A549 (cell line): ENCODE measurements around the gene ALKAL2. TPM values are rescaled to one million over a fixed set of nuclear protein-coding genes. Genes with fewer than 3 reads are reported as not detected.

ENCODE experiments used
- ATAC-seq, 2 experiments: fragments of 200-7000 bp in 1 of 2; fragments of >200 bp in 1 of 2; cut with Nextera tagmentation in 1 of 2; cut with Tn5 transposase in 1 of 2; 3 replicates each; pipeline versions ENCODE4 v1.8.0 to v1.9.1; 2018 to 2020; ENCODE audit warnings: mild to moderate bottlenecking in 1 of 2, moderate library complexity in 1 of 2
- CTCF ChIA-PET: fragments of 300-600 bp; sonication (Branson Sonifier 250); formaldehyde crosslinking; extraction: SDS; loops from one replicate; lab custom pipeline; 2021; ENCODE audit warnings: antibody characterized with exemption, inconsistent platforms; lab: Yijun Ruan, JAX
- POLR2A ChIA-PET: fragments of 350-600 bp; formaldehyde crosslinking; extraction: SDS; loops from one replicate; lab custom pipeline; 2021; ENCODE audit warnings: antibody characterized with exemption, inconsistent platforms; lab: Yijun Ruan, JAX
- DNase-seq, 2 experiments: peaks; one replicate each; pipeline versions ENCODE4 v3.0.0 to v3.0.0-alpha.2; 2011 to 2016; ENCODE audit warnings: low read depth in 1 of 2, low spot score in 1 of 2
- FAIRE-seq: peaks from 2 replicates; lab custom pipeline; 2011; peaks lifted over from hg19 to GRCh38; lab: Jason Lieb, UNC
- H3K27ac ChIP-seq, 2 experiments: fragments of >200 bp; sonication (Bioruptor Twin); formaldehyde crosslinking; 3 replicates each; pipeline ENCODE4 v1.5.1; 2016 to 2017
- H3K4me1 ChIP-seq: fragments of >200 bp; sonication (Bioruptor Twin); formaldehyde crosslinking; 3 replicates; pipeline ENCODE4 v1.6.1; 2016
- H3K4me2 ChIP-seq: fragments of >200 bp; sonication (Bioruptor Twin); formaldehyde crosslinking; 3 replicates; pipeline ENCODE4 v1.6.1; 2016
- H3K4me3 ChIP-seq: fragments of >200 bp; sonication (Bioruptor Twin); formaldehyde crosslinking; 3 replicates; pipeline ENCODE4 v1.5.1; 2016
- H3K9me3 ChIP-seq: fragments of >200 bp; sonication (Bioruptor Twin); formaldehyde crosslinking; 3 replicates; pipeline ENCODE4 v1.6.1; 2016
- BHLHE40 ChIP-seq: IDR thresholded peaks from 2 replicates; pipeline ENCODE4 v1.6.1; 2012; ENCODE audit warnings: low read depth, low read length, inconsistent platforms
- E2F6 ChIP-seq: IDR thresholded peaks from 2 replicates; pipeline ENCODE4 v1.6.1; 2012; ENCODE audit warnings: low read depth, borderline replicate concordance
- EHMT2 ChIP-seq: fragments of 200-600 bp; sonication (generic); IDR thresholded peaks from 2 replicates; pipeline ENCODE4 v1.6.1; 2016; ENCODE audit warnings: antibody characterized with exemption, low read depth, mild to moderate bottlenecking, moderate library complexity
- ESRRA ChIP-seq: fragments of 150-350 bp; IDR thresholded peaks from 2 replicates; pipeline ENCODE4 v1.6.1; 2014; ENCODE audit warnings: mild to moderate bottlenecking, low read length, borderline replicate concordance
- GATA3 ChIP-seq: IDR thresholded peaks from 2 replicates; pipeline ENCODE4 v1.6.1; 2012; ENCODE audit warnings: borderline replicate concordance
- HEYL ChIP-seq: fragments of 250-450 bp; sonication (Bioruptor Pico); IDR thresholded peaks from 2 replicates; pipeline ENCODE4 v1.8.0; 2021; ENCODE audit warnings: mild to moderate bottlenecking, moderate library complexity
- HOXB13 ChIP-seq: fragments of 250-450 bp; sonication (Bioruptor Pico); IDR thresholded peaks from 2 replicates; pipeline ENCODE4 v1.5.0; 2020; ENCODE audit warnings: low read depth, mild to moderate bottlenecking, moderate library complexity
- HOXB5 ChIP-seq: fragments of 250-450 bp; sonication (Bioruptor Pico); IDR thresholded peaks from 2 replicates; pipeline ENCODE4 v1.5.0; 2020; ENCODE audit warnings: mild to moderate bottlenecking, moderate library complexity
- JUN ChIP-seq, 2 experiments: fragments of >200 bp; sonication (Bioruptor Twin); formaldehyde crosslinking; IDR thresholded peaks; 2 replicates in 1 of 2; 3 replicates in 1 of 2; pipeline ENCODE4 v1.6.1; 2016 to 2017
- KDM5A ChIP-seq: fragments of 200-600 bp; sonication (generic); IDR thresholded peaks from 2 replicates; pipeline ENCODE4 v1.6.1; 2016; ENCODE audit warnings: antibody characterized with exemption, mild to moderate bottlenecking
- MAZ ChIP-seq: fragments of 150-350 bp; IDR thresholded peaks from 2 replicates; pipeline ENCODE4 v1.6.1; 2014; ENCODE audit warnings: antibody characterized with exemption, low read depth, low read length, borderline replicate concordance
- MYC ChIP-seq: IDR thresholded peaks from 2 replicates; pipeline ENCODE4 v1.6.1; 2012; ENCODE audit warnings: mild to moderate bottlenecking, inconsistent platforms, low read length, improper control_type of control experiment, borderline replicate concordance
- NFE2L2 ChIP-seq: fragments of 150-350 bp; conservative IDR thresholded peaks from 2 replicates; pipeline ENCODE4 v1.6.1; 2014; ENCODE audit warnings: low read length
- PBX3 ChIP-seq: IDR thresholded peaks from 2 replicates; pipeline ENCODE4 v1.6.1; 2012
- RNF2 ChIP-seq: fragments of 200-600 bp; sonication (generic); IDR thresholded peaks from 2 replicates; pipeline ENCODE4 v1.6.1; 2016; ENCODE audit warnings: low read depth, mild to moderate bottlenecking, antibody characterized with exemption, moderate library complexity, borderline replicate concordance
- SMC3 ChIP-seq: fragments of >200 bp; sonication (Bioruptor Twin); formaldehyde crosslinking; IDR thresholded peaks from 3 replicates; pipeline ENCODE4 v1.6.1; 2018; ENCODE audit warnings: inconsistent platforms
- TP53 ChIP-seq: fragments of 250-450 bp; sonication (Bioruptor Pico); IDR thresholded peaks from 2 replicates; pipeline ENCODE4 v1.5.0; 2021; ENCODE audit warnings: mild to moderate bottlenecking, moderate library complexity
- ZNF302 ChIP-seq: fragments of 250-450 bp; sonication (Bioruptor Pico); IDR thresholded peaks from 2 replicates; pipeline ENCODE4 v1.9.0; 2021; ENCODE audit warnings: inconsistent platforms, mild to moderate bottlenecking, moderate library complexity
- ZSCAN20 ChIP-seq: fragments of 250-450 bp; sonication (Bioruptor Pico); IDR thresholded peaks from 2 replicates; pipeline ENCODE4 v1.8.0; 2022; ENCODE audit warnings: mild to moderate bottlenecking, moderate library complexity
- WGBS: methylation state at CpG from one replicate; pipeline ENCODE4 v1.1.6; 2017; ENCODE audit errors: missing lambda C conversion rate; 5-methylcytosine and 5-hydroxymethylcytosine counted together
- polyA plus RNA-seq, 4 experiments: library from polyadenylated mRNA; depleted of rRNA in 3 of 4; stranded (reverse); fragments of >200 nt; fragmentation: RNase III in 1 of 4; extraction: RNeasy Plus Mini Kit Qiagen cat#74134 plus additional on column Dnase treatment in 1 of 4; gene quantifications; 2 replicates in 3 of 4; 3 replicates in 1 of 4; pipeline ENCODE4 v1.2.3, GENCODE V29; 2011 to 2017
- TF ChIP-seq, protein P1 (sequence below): fragments of 450-650 bp; IDR thresholded peaks from 2 replicates; pipeline ENCODE4 v1.6.1; 2014; ENCODE audit warnings: antibody characterized with exemption

The ALKAL2 gene
- polyA plus RNA-seq, 2 of the 4 experiments (the other 2 are of a cell fraction), result not detected

- peaks cover 13% of the 10 kb centered on the region for H3K4me1 ChIP-seq
- no peak for FAIRE-seq
- TF ChIP-seq BHLHE40 (no peak), EHMT2 (no peak), MYC (no peak), MAZ (no peak), E2F6 (no peak), HEYL (CRISPR knock-in tag) (no peak), RNF2 (no peak), HOXB13 (no peak), KDM5A (no peak), SMC3 (no peak), GATA3 (no peak), TP53 (CRISPR knock-in tag) (no peak), HOXB5 (CRISPR knock-in tag) (no peak), ZSCAN20 (no peak), ZNF302 (CRISPR knock-in tag) (no peak), ESRRA (no peak), NFE2L2 (no peak), PBX3 (no peak)
- TF ChIP-seq, protein P1, sequence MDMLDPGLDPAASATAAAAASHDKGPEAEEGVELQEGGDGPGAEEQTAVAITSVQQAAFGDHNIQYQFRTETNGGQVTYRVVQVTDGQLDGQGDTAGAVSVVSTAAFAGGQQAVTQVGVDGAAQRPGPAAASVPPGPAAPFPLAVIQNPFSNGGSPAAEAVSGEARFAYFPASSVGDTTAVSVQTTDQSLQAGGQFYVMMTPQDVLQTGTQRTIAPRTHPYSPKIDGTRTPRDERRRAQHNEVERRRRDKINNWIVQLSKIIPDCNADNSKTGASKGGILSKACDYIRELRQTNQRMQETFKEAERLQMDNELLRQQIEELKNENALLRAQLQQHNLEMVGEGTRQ, result no peak
- TF ChIP-seq, all 56 proteins: peak for 0
- Histone ChIP-seq H3K9me3 (no peaks in the 10 kb centered on the region), H3K4me3 (no peak overlapping the region), H3K27ac (no peak overlapping the region), H3K4me2 (no peak overlapping the region)
- CTCF ChIA-PET, result interaction anchor here (0.8 to 1.4 kb wide), 3 partner anchors 10 to 38 kb away, joined by 3 to 4 read pairs (median 3); no protein-coding TSS in a partner anchor
- DNase-seq (no peak), ATAC-seq (no peak)
- POLR2A ChIA-PET, result no interaction called here
- 87% methylated on average over 4 of the region's 4 CpGs for WGBS
Observed at GRCh38 chr2:283996-284794, 3.7 kb downstream of the ALKAL2 start.

- 95% methylated on average over 12 of the region's 12 CpGs for WGBS
- Histone ChIP-seq H3K4me3 (no peak overlapping the region), H3K4me2 (no peak overlapping the region), H3K4me1 (peaks cover 4% of the 10 kb centered on the region; the same call in 1 of the 3 replicates), H3K9me3 (no peaks in the 10 kb centered on the region), H3K27ac (no peak overlapping the region)
- no peak for ATAC-seq
- DNase-seq, result no peak
- no peak for FAIRE-seq
- TF ChIP-seq JUN (IDR thresholded peaks at IDR 0.05) (no peak), HOXB5 (CRISPR knock-in tag) (no peak)
- ChIA-PET CTCF (interaction anchor here (0.6 to 2.9 kb wide), 6 partner anchors 7 to 1267 kb away, joined by 3 to 11 read pairs (median 4); no protein-coding TSS in a partner anchor), POLR2A (no interaction called here)
Observed at GRCh38 chr2:282371-283263, 5.3 kb downstream of the ALKAL2 start.
